GM06990 (cell line): Measurements from ENCODE around the gene EHBP1L1.

ENCODE experiments used
- DNase-seq: peaks from one replicate; pipeline ENCODE4 v3.0.0-alpha.2; 2011; ENCODE audit not compliant: insufficient read length; ENCODE audit errors: extremely low read depth
- H3K27me3 ChIP-seq: replicated peaks from 2 replicates; pipeline ENCODE4 v1.6.0; 2011; ENCODE audit warnings: low read length; ENCODE audit not compliant: control insufficient read depth, insufficient read depth
- H3K36me3 ChIP-seq: 2 replicates; pipeline ENCODE4 v1.5.1; 2011; ENCODE audit warnings: low read length; ENCODE audit not compliant: control insufficient read depth, insufficient read depth
- H3K4me3 ChIP-seq: replicated peaks from 2 replicates; pipeline ENCODE4 v1.5.1; 2011; ENCODE audit warnings: low read depth, mild to moderate bottlenecking, control low read depth, low read length
- CTCF ChIP-seq: IDR thresholded peaks from 2 replicates; pipeline ENCODE4 v1.5.1; 2011; ENCODE audit warnings: low read length, control low read depth, mild to moderate bottlenecking, inconsistent platforms; ENCODE audit not compliant: insufficient read depth, poor library complexity, severe bottlenecking

Gene EHBP1L1

GRCh38 chr11:65616575-65617001 is 40.7 kb downstream of the EHBP1L1 start:
- Histone ChIP-seq H3K4me3 (peak overlapping the region; percentile 84), H3K27me3 (no peaks in the 10 kb centered on the region), H3K36me3 (peaks cover 36% of the 10 kb centered on the region)
- no peak for DNase-seq
- TF ChIP-seq CTCF, result no peak

- peak overlapping the region; percentile 84 for H3K4me3 ChIP-seq
Observed at GRCh38 chr11:65617136-65617850, 41.4 kb downstream of the EHBP1L1 start.

GRCh38 chr11:65617990-65618751 is 42.3 kb downstream of the EHBP1L1 start:
- H3K36me3 ChIP-seq, result peaks cover 43% of the 10 kb centered on the region
- no peak for TF ChIP-seq CTCF
- DNase-seq, result no peak
- H3K27me3 ChIP-seq, result no peaks in the 10 kb centered on the region
- no peak overlapping the region for H3K4me3 ChIP-seq

More at GRCh38 chr11:65617136-65617850, 41.4 kb downstream of the EHBP1L1 start:
- no peak for TF ChIP-seq CTCF
- peaks cover 40% of the 10 kb centered on the region for H3K36me3 ChIP-seq
- DNase-seq, result no peak
- H3K27me3 ChIP-seq, result no peaks in the 10 kb centered on the region

GRCh38 chr11:65618763-65619162 is 42.9 kb downstream of the EHBP1L1 start:
- Histone ChIP-seq H3K36me3 (peaks cover 45% of the 10 kb centered on the region), H3K4me3 (no peak overlapping the region), H3K27me3 (no peaks in the 10 kb centered on the region)
- DNase-seq, result no peak
- TF ChIP-seq CTCF, result no peak

GRCh38 chr11:65619281-65619928 is 43.6 kb downstream of the EHBP1L1 start:
- TF ChIP-seq CTCF, result no peak
- DNase-seq, result no peak
- Histone ChIP-seq H3K4me3 (no peak overlapping the region), H3K27me3 (no peaks in the 10 kb centered on the region), H3K36me3 (peaks cover 51% of the 10 kb centered on the region)
